Hematopoietic multipotent progenitor cell treated with erythropoietin and hydrocortisone succinate and interleukin-3 and kit ligand, for 6 days (in vitro differentiated cells): ENCODE data around the gene FOXN1.
A peak's percentile ranks its signal among the peaks of the same experiment; 100 is the strongest.

ENCODE experiments used
- DNase-seq: peaks from one replicate; pipeline ENCODE4 v3.0.0-alpha.2; 2015

The FOXN1 gene

DNA sequence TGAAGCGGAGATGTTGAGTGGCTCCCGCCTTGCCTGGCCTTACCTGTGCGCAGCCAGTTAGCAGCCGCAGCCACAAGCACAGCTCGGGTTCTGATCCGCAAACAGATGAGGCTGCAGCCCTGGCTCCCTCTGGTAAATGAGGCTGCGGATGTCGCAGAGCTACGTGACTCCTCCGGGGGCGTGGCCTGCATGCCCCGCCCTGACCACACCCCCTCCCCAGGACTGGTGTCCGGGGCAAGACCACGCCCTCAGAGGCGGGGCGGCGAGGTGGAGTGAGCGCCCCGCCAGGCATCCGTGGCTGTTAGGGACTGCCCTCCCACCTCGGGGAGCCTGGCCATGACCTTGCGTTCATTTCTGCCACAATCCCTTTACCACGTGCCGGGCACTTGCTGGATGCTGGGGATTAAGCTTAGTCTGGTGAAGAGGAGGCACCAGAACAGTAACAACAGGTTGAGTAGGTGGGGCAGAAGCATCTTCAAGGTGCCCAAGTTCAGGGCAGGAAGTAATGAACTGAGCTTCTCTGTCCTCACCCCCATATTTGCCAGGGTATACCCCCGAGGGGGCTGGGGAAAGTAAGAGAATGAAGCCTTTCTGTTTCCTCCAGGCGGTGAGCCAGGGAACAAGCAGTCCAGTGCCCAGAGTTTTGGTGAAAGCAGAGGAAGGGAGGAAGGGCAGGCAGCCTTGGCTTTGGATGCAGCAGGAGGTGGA lies 70.8 kb downstream of the FOXN1 start, which contains the start of gene ALDOC:
Gene ALDOC, minus strand, starts transcription at position 138 of the 708 bp plus-strand sequence. CDS start 1,363 bp downstream, outside the sequence.
- DNase-seq, result peak; percentile 98

DNA sequence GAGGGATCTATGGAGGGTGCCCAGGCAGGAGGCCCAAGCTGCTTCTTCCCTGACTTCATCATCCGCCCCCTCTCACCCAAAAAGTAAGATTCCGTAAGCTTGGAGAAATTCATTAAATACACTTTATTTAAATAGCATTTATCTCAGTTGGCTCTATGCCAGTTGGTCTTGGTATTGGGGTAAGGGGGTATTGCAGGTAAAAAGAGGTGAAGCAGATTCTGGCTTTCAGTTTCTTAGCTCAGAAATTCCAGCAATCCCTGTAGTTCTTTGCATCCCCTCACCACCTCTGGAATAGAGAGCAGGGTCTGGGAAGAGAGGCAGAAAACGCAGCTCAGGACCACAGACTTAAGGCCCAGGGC lies 71.3 kb downstream of the FOXN1 start:
- DNase-seq, result peak; percentile 40

GRCh38 chr17:28578246-28579195 lies 72.4 kb downstream of the FOXN1 start:
- DNase-seq, result no peak

DNA sequence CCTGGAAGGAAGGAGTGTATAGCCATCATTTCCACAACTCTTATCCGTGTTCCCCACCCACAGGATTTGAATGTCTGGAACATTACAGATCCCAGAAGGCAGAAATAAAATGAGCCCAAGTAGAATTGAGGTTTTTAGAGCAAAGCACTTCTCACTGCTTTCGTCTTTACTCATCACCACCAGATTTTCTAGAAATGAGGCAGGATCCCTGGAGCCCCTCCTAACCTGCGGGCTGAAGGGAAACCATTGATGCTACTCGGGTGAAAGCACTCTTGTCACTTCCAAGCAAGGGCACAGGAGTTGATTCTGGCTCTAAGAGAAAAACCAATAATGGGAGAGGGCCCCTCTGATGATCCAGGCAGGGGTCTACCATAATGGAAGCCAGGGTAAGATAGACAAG lies 73.4 kb downstream of the FOXN1 start:
- no peak for DNase-seq

- DNase-seq, result no peak
These were observed 74.8 kb downstream of the FOXN1 start for GRCh38 chr17:28580959-28581358.

DNA sequence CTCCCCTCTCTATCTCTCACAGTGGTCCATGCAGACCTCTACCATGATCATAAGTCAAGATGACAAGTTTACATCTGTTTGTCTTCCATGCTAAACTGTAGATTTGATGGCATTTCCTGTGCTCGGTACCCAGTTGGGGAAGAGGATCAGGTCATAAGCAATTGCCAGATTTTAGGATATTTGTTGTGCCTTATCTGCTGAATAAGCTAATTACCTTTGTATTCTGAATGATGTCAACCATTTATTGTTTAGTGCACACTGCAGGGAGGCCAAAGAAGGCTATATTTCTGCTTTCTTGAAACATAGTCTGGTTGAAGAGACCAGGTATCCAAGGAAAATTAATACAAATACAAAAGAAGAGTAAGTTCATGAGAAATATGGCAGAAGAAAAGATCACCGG lies 76.4 kb downstream of the FOXN1 start:
- DNase-seq, result no peak

DNA sequence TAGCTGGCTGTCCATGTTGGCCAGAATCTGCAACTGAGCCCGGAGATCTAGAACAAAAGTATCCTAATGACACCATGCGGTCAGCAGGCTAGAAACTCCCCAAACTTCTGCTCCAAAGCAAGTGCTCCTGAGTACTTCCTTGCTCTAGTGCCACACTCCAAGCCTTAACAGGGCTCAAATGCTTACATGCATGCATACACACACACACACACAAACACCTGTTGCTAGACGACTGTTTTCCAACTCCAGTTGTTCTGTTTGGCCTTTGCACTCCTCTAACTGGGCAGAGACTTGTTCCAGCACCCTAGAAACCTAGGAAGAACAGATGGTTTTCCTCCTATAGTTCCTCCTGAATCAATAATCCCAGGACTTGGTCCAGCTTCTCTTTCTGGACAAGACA lies 78.3 kb downstream of the FOXN1 start:
- no peak for DNase-seq

GRCh38 chr17:28585851-28586250 lies 79.7 kb downstream of the FOXN1 start:
- no peak for DNase-seq
